A673 (cell line): ENCODE measurements around the gene KCNK17.

ENCODE experiments used
- EZH2 ChIP-seq: fragments of 200-600 bp; sonication (generic); IDR thresholded peaks from 2 replicates; pipeline ENCODE4 v1.6.1; 2017; ENCODE audit warnings: borderline replicate concordance, low read depth, mild to moderate bottlenecking, mixed read lengths, antibody characterized with exemption, low read length; ENCODE audit not compliant: poor library complexity, severe bottlenecking
- TF ChIP-seq, protein P1 (sequence below): fragments of 300-800, 200-600 bp; sonication (generic); conservative IDR thresholded peaks from 2 replicates; pipeline ENCODE4 v1.5.1; 2017; ENCODE audit warnings: low read depth, mild to moderate bottlenecking, antibody characterized with exemption, low read length, moderate library complexity, mixed read lengths

DNA sequence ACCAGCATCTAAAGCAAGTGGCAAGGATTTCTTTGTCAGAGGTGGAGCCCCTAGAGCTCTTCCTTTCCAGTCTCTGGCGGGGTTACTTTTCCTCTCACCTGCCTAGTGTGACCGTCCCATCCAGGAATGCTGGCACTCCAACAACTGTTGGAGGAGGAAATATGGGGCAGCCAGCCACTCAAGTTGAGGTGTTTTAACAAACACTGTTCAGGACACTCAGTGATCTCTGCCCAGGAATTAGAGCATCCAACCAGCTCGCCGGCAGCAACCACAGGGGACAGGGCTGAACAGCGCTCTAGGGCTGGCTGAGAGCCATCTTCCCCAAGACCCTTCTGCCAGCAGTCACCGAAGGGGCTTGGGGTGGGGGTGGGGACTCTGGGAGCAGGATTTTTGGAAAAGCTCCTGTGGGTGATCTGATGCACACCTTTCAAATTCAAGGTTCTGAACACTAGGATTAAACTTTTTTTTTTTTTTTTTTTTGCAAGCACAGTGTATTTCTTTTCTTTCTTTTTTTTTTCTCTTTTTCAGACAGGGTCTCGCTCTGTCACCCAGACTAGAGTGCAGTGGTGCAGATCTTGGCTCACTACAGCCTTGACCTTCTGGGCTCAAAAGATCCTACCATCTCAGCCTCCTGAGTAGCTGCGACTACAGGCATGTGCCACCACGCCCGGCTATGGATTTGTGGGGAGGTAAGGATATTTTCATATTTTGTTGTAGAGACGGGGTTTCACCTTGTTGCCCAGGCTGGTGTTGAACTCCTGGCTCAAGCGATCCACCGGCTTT is 36.7 kb upstream of the KCNK17 start:
- TF ChIP-seq, protein P1, sequence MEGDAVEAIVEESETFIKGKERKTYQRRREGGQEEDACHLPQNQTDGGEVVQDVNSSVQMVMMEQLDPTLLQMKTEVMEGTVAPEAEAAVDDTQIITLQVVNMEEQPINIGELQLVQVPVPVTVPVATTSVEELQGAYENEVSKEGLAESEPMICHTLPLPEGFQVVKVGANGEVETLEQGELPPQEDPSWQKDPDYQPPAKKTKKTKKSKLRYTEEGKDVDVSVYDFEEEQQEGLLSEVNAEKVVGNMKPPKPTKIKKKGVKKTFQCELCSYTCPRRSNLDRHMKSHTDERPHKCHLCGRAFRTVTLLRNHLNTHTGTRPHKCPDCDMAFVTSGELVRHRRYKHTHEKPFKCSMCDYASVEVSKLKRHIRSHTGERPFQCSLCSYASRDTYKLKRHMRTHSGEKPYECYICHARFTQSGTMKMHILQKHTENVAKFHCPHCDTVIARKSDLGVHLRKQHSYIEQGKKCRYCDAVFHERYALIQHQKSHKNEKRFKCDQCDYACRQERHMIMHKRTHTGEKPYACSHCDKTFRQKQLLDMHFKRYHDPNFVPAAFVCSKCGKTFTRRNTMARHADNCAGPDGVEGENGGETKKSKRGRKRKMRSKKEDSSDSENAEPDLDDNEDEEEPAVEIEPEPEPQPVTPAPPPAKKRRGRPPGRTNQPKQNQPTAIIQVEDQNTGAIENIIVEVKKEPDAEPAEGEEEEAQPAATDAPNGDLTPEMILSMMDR: no peak
- TF ChIP-seq EZH2: no peak
